H1 (cell line): ENCODE results near the gene MYLK. TPM values are rescaled to one million over a fixed set of nuclear protein-coding genes. Genes with fewer than 3 reads are reported as not detected.

Source experiments
- CTCF ChIA-PET: fragments of 300-600 bp; sonication (Branson Sonifier 250); formaldehyde crosslinking; loops from one replicate; lab custom pipeline; 2021; ENCODE audit not compliant: partially characterized antibody; lab: Charles Lee
- POLR2A ChIA-PET: fragments of 300-600 bp; sonication (Branson Sonifier 250); formaldehyde crosslinking; loops from one replicate; lab custom pipeline; 2021; ENCODE audit warnings: inconsistent platforms; ENCODE audit not compliant: partially characterized antibody; lab: Charles Lee
- DNase-seq, 2 experiments: peaks; one replicate each; pipeline versions ENCODE4 v3.0.0 to v3.0.0-alpha.2; 2010 to 2022; ENCODE audit warnings: low spot score in 2 of 2, low read depth in 1 of 2, mixed read lengths in 1 of 2
- FAIRE-seq: peaks from 2 replicates; lab custom pipeline; 2011; peaks lifted over from hg19 to GRCh38; lab: Jason Lieb, UNC
- H2AFZ ChIP-seq: 2 replicates; pipeline ENCODE4 v1.8.1; 2012; ENCODE audit warnings: low read length, inconsistent platforms
- H2AK5ac ChIP-seq: 2 replicates; pipeline ENCODE4 v1.6.1; 2013; ENCODE audit warnings: low read depth, low read length
- H2BK120ac ChIP-seq: replicated peaks from 2 replicates; pipeline ENCODE3; 2013; ENCODE audit warnings: low read depth, low read length, inconsistent platforms
- H2BK12ac ChIP-seq: 2 replicates; pipeline ENCODE4 v1.6.1; 2013; ENCODE audit warnings: low read depth, low read length
- H2BK15ac ChIP-seq: 2 replicates; pipeline ENCODE4 v1.6.1; 2013; ENCODE audit warnings: low read length
- H2BK20ac ChIP-seq: 2 replicates; pipeline ENCODE4 v1.6.1; 2013; ENCODE audit warnings: low read length
- H2BK5ac ChIP-seq: 2 replicates; pipeline ENCODE4 v1.6.1; 2013; ENCODE audit warnings: low read depth, low read length
- H3K14ac ChIP-seq: 2 replicates; pipeline ENCODE4 v1.6.1; 2013; ENCODE audit warnings: inconsistent platforms; ENCODE audit not compliant: insufficient read length
- H3K18ac ChIP-seq: 2 replicates; pipeline ENCODE4 v1.6.1; 2013; ENCODE audit warnings: low read length; ENCODE audit errors: extremely low read depth
- H3K23ac ChIP-seq: 2 replicates; pipeline ENCODE4 v1.6.1; 2013; ENCODE audit warnings: inconsistent platforms; ENCODE audit not compliant: insufficient read length
- H3K23me2 ChIP-seq: 2 replicates; pipeline ENCODE4 v1.6.1; 2013; ENCODE audit warnings: low read depth, low read length
- H3K27ac ChIP-seq: 2 replicates; pipeline ENCODE4 v1.6.1; 2011; ENCODE audit warnings: low read depth, low read length, inconsistent platforms
- H3K27me3 ChIP-seq, 4 experiments: replicated peaks in 1 of 4; 1 replicate in 1 of 4; 2 replicates in 3 of 4; pipeline versions ENCODE4 v1.6.1 to v1.8.1; 2011 to 2013; ENCODE audit warnings: low read length in 3 of 4, mild to moderate bottlenecking in 3 of 4, inconsistent platforms in 2 of 4, mixed read lengths in 2 of 4, moderate library complexity in 1 of 4; ENCODE audit not compliant: control insufficient read depth in 3 of 4, insufficient read depth in 3 of 4; ENCODE audit errors: extremely low read depth in 1 of 4
- H3K36me3 ChIP-seq, 4 experiments: 2 replicates each; pipeline versions ENCODE4 v1.6.1 to v1.8.1; 2011 to 2013; ENCODE audit warnings: mild to moderate bottlenecking in 4 of 4, low read length in 3 of 4, moderate library complexity in 2 of 4, control low read depth in 1 of 4, inconsistent platforms in 1 of 4; ENCODE audit not compliant: insufficient read depth in 4 of 4, control insufficient read depth in 2 of 4
- H3K4ac ChIP-seq: replicated peaks from 2 replicates; pipeline ENCODE3; 2013; ENCODE audit warnings: low read length, low read depth, mixed read lengths, inconsistent platforms; ENCODE audit not compliant: insufficient read length
- H3K4me1 ChIP-seq, 4 experiments: replicated peaks in 1 of 4; 1 replicate in 1 of 4; 2 replicates in 3 of 4; pipeline versions ENCODE4 v1.6.1 to v1.8.1; 2011 to 2013; ENCODE audit warnings: low read length in 3 of 4, inconsistent platforms in 2 of 4, mixed read lengths in 1 of 4; ENCODE audit not compliant: insufficient read depth in 4 of 4, control insufficient read depth in 3 of 4
- H3K4me2 ChIP-seq, 2 experiments: 2 replicates each; pipeline versions ENCODE4 v1.6.1 to v1.8.1; 2011 to 2013; ENCODE audit warnings: low read depth in 2 of 2, low read length in 2 of 2, control low read depth in 1 of 2, inconsistent platforms in 1 of 2, mild to moderate bottlenecking in 1 of 2; ENCODE audit not compliant: insufficient read depth in 1 of 2
- H3K4me3 ChIP-seq, 4 experiments: fragments of 200-600, 300-600 bp in 1 of 4; sonication (generic), shearing (Covaris generic), sonication (Bioruptor Twin) in 1 of 4; 2 replicates each; pipeline versions ENCODE4 v1.5.1 to v1.8.1; 2011 to 2016; ENCODE audit warnings: low read length in 4 of 4, low read depth in 3 of 4, control low read depth in 2 of 4, inconsistent platforms in 2 of 4, mild to moderate bottlenecking in 2 of 4, mixed read lengths in 1 of 4, moderate library complexity in 1 of 4; ENCODE audit not compliant: insufficient read depth in 2 of 4; ENCODE audit errors: extremely low read depth in 1 of 4
- H3K56ac ChIP-seq: replicated peaks from 2 replicates; pipeline ENCODE3; 2013; ENCODE audit warnings: low read depth, mild to moderate bottlenecking, mixed read lengths, low read length, inconsistent platforms; ENCODE audit not compliant: insufficient read length
- H3K79me1 ChIP-seq: 2 replicates; pipeline ENCODE4 v1.6.1; 2013; ENCODE audit warnings: low read depth, low read length, control low read depth
- H3K79me2 ChIP-seq, 2 experiments: 2 replicates each; pipeline versions ENCODE4 v1.6.1 to v1.8.1; 2012 to 2013; ENCODE audit warnings: low read length in 2 of 2, mild to moderate bottlenecking in 2 of 2, inconsistent platforms in 1 of 2; ENCODE audit not compliant: insufficient read depth in 2 of 2, control insufficient read depth in 1 of 2
- H3K9ac ChIP-seq, 4 experiments: replicated peaks in 1 of 4; 1 replicate in 1 of 4; 2 replicates in 3 of 4; pipeline versions ENCODE4 v1.6.1 to v1.8.1; 2011 to 2013; ENCODE audit warnings: low read depth in 3 of 4, low read length in 3 of 4, control low read depth in 2 of 4, mild to moderate bottlenecking in 2 of 4, moderate library complexity in 2 of 4, inconsistent platforms in 1 of 4; ENCODE audit errors: extremely low read depth in 1 of 4
- H3K9me3 ChIP-seq, 2 experiments: 2 replicates each; pipeline versions ENCODE4 v1.6.1 to v1.8.1; 2012 to 2013; ENCODE audit warnings: mild to moderate bottlenecking in 2 of 2, moderate library complexity in 2 of 2, control low read depth in 1 of 2, inconsistent platforms in 1 of 2, low read depth in 1 of 2, low read length in 1 of 2, mixed read lengths in 1 of 2; ENCODE audit not compliant: insufficient read depth in 2 of 2
- H4K20me1 ChIP-seq, 2 experiments: replicated peaks in 1 of 2; 2 replicates each; pipeline versions ENCODE3 to v1.8.1; 2011 to 2013; ENCODE audit warnings: inconsistent platforms in 2 of 2, low read length in 2 of 2, mild to moderate bottlenecking in 1 of 2; ENCODE audit not compliant: insufficient read depth in 2 of 2, control insufficient read depth in 1 of 2
- H4K5ac ChIP-seq: 2 replicates; pipeline ENCODE4 v1.6.1; 2013; ENCODE audit warnings: low read length, low read depth, mixed read lengths, inconsistent platforms; ENCODE audit not compliant: insufficient read length
- H4K8ac ChIP-seq: 2 replicates; pipeline ENCODE4 v1.8.0; 2013; ENCODE audit warnings: mild to moderate bottlenecking, moderate library complexity, low read length, inconsistent platforms; ENCODE audit not compliant: insufficient read depth; ENCODE audit errors: extremely low read depth
- H4K91ac ChIP-seq: replicated peaks from 2 replicates; pipeline ENCODE3; 2013; ENCODE audit warnings: low read length, mixed read lengths, inconsistent platforms; ENCODE audit not compliant: insufficient read length
- POLR2A ChIP-seq, 2 experiments: IDR thresholded peaks; 1 replicate in 1 of 2; 2 replicates in 1 of 2; pipeline ENCODE4 v1.6.1; 2011; ENCODE audit warnings: low read depth in 2 of 2, low read length in 2 of 2, mild to moderate bottlenecking in 2 of 2; ENCODE audit errors: control extremely low read depth in 1 of 2
- TAF1 ChIP-seq: IDR thresholded peaks from 2 replicates; pipeline ENCODE4 v1.6.1; 2011; ENCODE audit warnings: mild to moderate bottlenecking, low read depth, low read length
- WGBS, 2 experiments: shearing (Covaris generic) in 1 of 2; methylation state at CpG; one replicate each; pipeline versions ENCODE4 v1.1.6 to v1.1.7; 2013 to 2015; ENCODE audit warnings: low lambda C conversion rate in 2 of 2, mixed read lengths in 2 of 2, inconsistent platforms in 1 of 2, low coverage in 1 of 2, missing lambda C conversion rate in 1 of 2; ENCODE audit not compliant: insufficient replicate concordance in 2 of 2, insufficient coverage in 1 of 2, insufficient read length in 1 of 2; ENCODE audit errors: extremely low coverage in 1 of 2, missing lambda C conversion rate in 1 of 2; 5-methylcytosine and 5-hydroxymethylcytosine counted together
- polyA plus RNA-seq, 7 experiments: library from polyadenylated mRNA; depleted of rRNA in 3 of 7; stranded (reverse) in 5 of 7; unstranded in 2 of 7; fragments of >200 nt in 5 of 7; fragments of 200-250 nt in 2 of 7; gene quantifications; 1 replicate in 5 of 7; 2 replicates in 1 of 7; 4 replicates in 1 of 7; pipeline versions ENCODE4 v1.2.1 to v1.2.3, GENCODE V29; 2011 to 2013; ENCODE audit warnings: missing spikeins in 2 of 7, mixed read lengths in 2 of 7
- total RNA-seq: library from RNA; stranded (reverse); fragmentation: NEBNext Ultra II Directional; extraction: Animal tissue kit (Norgen Biotek cat#: 25700); gene quantifications from 2 replicates; pipeline ENCODE4 v1.2.1, GENCODE V29; 2021

MYLK gene
- total and polyA plus RNA-seq, 2 of the 8 experiments (the other 6 are each of a cell fraction or from before 2014, with no cell fraction given) = 11.6 to 21.3 TPM

GRCh38 chr3:123597561-123597960 is 286.6 kb downstream of the MYLK start:
- no peaks in the 10 kb centered on the region for H3K79me2 ChIP-seq
- no peak overlapping the region for H3K56ac ChIP-seq
- ChIA-PET CTCF (no interaction called here), POLR2A (no interaction called here)
- no peak overlapping the region for H3K18ac ChIP-seq
- FAIRE-seq (no peak), DNase-seq (no peak)
- H4K5ac ChIP-seq = no peak overlapping the region
- H2BK12ac ChIP-seq = no peak overlapping the region
- TF ChIP-seq POLR2A (IDR thresholded peaks at IDR 0.05; ENCODE audit: control extremely low read depth in 1 of 2, low read depth in 2 of 2, low read length in 2 of 2) = no peak
- no peak for TF ChIP-seq TAF1
- H3K4me3 ChIP-seq = no peak overlapping the region
- 93% methylated on average over 4 of the region's 4 CpGs; no CpG with 5 or more reads in 1 of the 2 experiments for WGBS, 2 experiments
- H3K23ac ChIP-seq = no peak overlapping the region
- H3K9me3 ChIP-seq = no peaks in the 10 kb centered on the region
- no peaks in the 10 kb centered on the region for H3K36me3 ChIP-seq
- no peaks in the 10 kb centered on the region for H3K79me1 ChIP-seq
- no peak overlapping the region for H2BK20ac ChIP-seq
- no peak overlapping the region for H2AFZ ChIP-seq
- H4K20me1 ChIP-seq = peaks cover 0 to 3% of the 10 kb centered on the region in 2 experiments
- H3K4ac ChIP-seq = no peak overlapping the region
- H3K4me2 ChIP-seq = no peak overlapping the region
- no peaks in the 10 kb centered on the region for H3K4me1 ChIP-seq
- no peak overlapping the region for H2BK120ac ChIP-seq
- H2BK15ac ChIP-seq = no peak overlapping the region
- H3K27ac ChIP-seq = no peak overlapping the region
- no peak overlapping the region for H3K9ac ChIP-seq
- no peaks in the 10 kb centered on the region for H3K27me3 ChIP-seq
- H3K14ac ChIP-seq = no peak overlapping the region
- H4K91ac ChIP-seq = no peak overlapping the region
- H3K23me2 ChIP-seq = no peaks in the 10 kb centered on the region
- no peak overlapping the region for H2BK5ac ChIP-seq
- H2AK5ac ChIP-seq = no peak overlapping the region
- no peak overlapping the region for H4K8ac ChIP-seq
